ENCODE results near the gene TUBA4A.

GRCh38 chr2:219210886-219211362 lies 42.8 kb downstream of the TUBA4A start:
- TF ChIP-seq CTCF (IDR thresholded peaks at IDR 0.05 in 8 of 11, conservative IDR thresholded peaks at IDR 0.05 in 3 of 11) (no peak), POLR2AphosphoS5 (IDR thresholded peaks at IDR 0.05) (no peak)

Measured in spleen (tissue), 7 donors.